ENCODE measurements around the gene TSPY1.
"Not testable (repeated sequence)": the region's sequence is repeated elsewhere in the genome, so short reads cannot be mapped to it uniquely, and the experiment has no call there.

TSPY1 gene

GRCh38 chrY:9466655-9467054 is at the start of gene TSPY1:
TSPY1 (plus strand) TSS chrY:9466955; CDS start chrY:9467001, 46 bp downstream.
- not testable (repeated sequence) for DNase-seq

- DNase-seq = not testable (repeated sequence)
These were observed 20.2 kb downstream of the TSPY1 start, which contains the start of gene TSPY9 for GRCh38 chrY:9486967-9487366. TSPY9 (plus strand) TSS chrY:9487267; CDS start chrY:9487313, 46 bp downstream.

- DNase-seq = not testable (repeated sequence)
These were observed 37.6 kb downstream of the TSPY1 start for GRCh38 chrY:9504396-9504795.

- DNase-seq = not testable (repeated sequence)
These were observed 49.5 kb downstream of the TSPY1 start for GRCh38 chrY:9516287-9516686.

Measured in activated CD4-positive, alpha-beta T cell treated with anti-CD3 and anti-CD28 coated beads, Interleukin-2, amount 50 U/mL, for 48 hours (primary cell).